Measurements from ENCODE around the gene SCAF4.

DNA sequence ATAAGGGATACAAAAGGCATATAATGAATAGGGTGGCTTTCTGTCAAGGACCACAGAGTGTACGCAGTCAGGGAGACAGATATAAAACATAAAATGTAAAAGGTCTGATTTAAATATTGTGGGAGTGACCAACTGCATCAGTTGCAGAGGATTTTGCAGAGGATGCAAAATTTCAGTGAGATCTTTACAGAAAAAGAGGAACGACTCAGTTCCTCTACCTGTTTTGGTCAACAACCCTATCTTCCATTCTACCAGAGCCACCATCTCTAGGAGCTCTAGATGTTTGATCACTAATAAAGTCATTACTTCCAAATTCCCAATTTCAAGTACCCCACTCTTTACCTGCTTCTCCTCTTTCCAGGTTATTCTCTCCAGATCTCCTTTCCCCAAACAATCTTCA, 56.0 kb downstream of the SCAF4 start:
- TF ChIP-seq, protein P1, sequence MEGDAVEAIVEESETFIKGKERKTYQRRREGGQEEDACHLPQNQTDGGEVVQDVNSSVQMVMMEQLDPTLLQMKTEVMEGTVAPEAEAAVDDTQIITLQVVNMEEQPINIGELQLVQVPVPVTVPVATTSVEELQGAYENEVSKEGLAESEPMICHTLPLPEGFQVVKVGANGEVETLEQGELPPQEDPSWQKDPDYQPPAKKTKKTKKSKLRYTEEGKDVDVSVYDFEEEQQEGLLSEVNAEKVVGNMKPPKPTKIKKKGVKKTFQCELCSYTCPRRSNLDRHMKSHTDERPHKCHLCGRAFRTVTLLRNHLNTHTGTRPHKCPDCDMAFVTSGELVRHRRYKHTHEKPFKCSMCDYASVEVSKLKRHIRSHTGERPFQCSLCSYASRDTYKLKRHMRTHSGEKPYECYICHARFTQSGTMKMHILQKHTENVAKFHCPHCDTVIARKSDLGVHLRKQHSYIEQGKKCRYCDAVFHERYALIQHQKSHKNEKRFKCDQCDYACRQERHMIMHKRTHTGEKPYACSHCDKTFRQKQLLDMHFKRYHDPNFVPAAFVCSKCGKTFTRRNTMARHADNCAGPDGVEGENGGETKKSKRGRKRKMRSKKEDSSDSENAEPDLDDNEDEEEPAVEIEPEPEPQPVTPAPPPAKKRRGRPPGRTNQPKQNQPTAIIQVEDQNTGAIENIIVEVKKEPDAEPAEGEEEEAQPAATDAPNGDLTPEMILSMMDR (IDR thresholded peaks at IDR 0.05), result no peak
- TF ChIP-seq POLR2A (IDR thresholded peaks at IDR 0.05) (no peak), EP300 (IDR thresholded peaks at IDR 0.05; ENCODE audit: low read depth) (no peak)

Data from transverse colon (tissue), 3 donors.